SHP77 treated with DMSO at 0.1 percent for 48 hours (cell line): ENCODE data around the gene WAC.
"Not testable (repeated sequence)": the region's sequence is repeated elsewhere in the genome, so short reads cannot be mapped to it uniquely, and the experiment has no call there.

Experiments
- DNase-seq: peaks from one replicate; lab custom pipeline; 2025; lab: John Stamatoyannopoulos, UW

Gene WAC

GRCh38 chr10:28616514-28616913, 83.6 kb downstream of the WAC start:
- DNase-seq: no peak

GRCh38 chr10:28619455-28619854, 86.5 kb downstream of the WAC start:
- DNase-seq: no peak

GRCh38 chr10:28620251-28620650, 87.3 kb downstream of the WAC start:
- no peak for DNase-seq

DNA sequence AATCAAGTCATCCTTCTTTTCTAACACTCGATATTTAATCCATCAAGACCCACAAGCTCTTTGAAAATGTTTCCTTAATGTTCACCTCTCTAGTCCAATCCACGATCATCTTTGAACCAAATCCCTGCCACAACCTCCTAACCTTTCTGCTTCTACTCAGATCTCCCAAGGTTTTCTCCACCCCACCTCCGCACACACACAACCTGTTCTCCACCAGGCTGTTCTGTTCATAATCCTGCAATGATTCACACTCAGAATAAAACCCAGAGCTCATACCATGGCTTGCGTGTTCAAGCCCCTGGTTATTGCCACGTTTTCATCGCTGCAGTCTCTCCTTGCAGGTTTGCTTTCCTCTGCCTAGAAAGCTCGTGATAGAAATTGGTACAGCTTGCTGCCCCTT, 90.6 kb downstream of the WAC start:
- no peak for DNase-seq

DNA sequence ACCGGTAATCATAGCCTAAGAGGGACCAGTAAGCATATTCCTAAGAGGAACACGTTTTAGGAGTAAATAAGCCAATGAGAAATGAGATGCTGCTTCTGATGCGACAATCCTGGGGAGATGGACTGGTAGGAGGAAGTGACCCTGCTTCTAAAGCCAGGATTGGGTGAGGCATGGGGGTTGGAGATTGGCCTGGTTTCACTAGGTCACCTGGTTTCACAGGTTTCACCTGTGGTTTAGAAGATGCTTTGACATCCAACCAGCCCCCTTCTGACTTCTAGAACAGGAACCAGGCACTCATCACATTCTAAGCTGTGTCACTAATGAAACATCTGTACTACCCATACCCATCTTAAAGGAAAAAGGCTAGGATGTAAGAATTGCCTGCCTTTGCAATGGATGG, 91.4 kb downstream of the WAC start:
- no peak for DNase-seq

- no peak for DNase-seq
Observed at GRCh38 chr10:28627102-28627501, 94.2 kb downstream of the WAC start.

- DNase-seq: peak; percentile 21
Observed at GRCh38 chr10:28628184-28628893, 95.4 kb downstream of the WAC start.

DNA sequence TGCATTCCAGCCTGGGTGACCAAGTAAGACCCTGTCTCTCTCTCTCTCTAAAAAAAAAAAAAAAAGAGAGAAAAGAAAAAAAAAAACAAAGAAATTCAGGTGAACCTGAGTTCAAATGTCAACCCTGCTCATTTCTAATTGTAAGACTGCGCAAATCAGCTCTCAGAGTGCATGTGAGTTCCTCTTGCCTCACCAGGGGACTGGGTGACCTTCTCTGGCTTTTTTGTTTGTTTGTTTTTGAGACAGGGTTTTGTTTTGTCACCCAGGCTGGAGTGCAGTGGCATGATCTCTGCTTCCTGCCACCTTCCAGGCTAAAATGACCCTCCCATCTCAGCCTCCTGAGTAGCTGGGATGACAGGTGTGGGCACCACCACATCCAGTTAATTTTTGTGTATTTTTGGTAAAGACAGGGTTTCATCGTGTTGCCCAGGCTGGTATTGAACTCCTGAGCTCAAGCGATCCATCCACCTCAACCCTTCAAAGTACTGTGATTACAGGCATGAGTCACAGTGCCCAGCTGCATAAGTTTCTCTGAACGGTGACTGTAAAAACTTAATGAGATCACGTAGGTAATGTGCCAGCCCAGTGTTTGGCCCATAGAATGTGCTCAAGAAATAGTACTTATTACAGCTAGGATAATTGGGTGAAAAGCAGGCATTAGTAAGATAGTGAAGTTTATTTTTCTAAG, 99.1 kb downstream of the WAC start:
- DNase-seq: no peak

GRCh38 chr10:28632584-28632945, 99.6 kb downstream of the WAC start:
- DNase-seq: no peak

DNA sequence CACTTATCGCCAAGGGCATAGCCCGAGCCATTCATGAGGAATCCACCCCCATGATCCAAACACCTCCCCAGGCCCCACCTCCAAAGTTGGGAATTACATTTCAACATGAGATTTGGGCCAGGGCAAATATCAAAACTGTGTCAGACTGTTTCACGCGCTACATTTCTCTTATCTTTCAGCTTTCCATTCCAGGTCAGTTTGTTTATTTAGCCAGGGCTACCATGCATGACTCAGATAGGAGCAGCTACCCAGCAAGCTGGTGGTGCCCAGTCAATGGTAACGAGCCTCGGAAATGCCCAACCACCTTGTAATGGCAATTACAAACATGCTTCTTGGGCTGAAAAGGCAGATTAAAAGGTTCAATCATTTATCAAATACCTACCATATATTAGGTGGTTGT, 100.8 kb downstream of the WAC start:
- no peak for DNase-seq

GRCh38 chr10:28637346-28637745, 104.4 kb downstream of the WAC start:
- DNase-seq: no peak

- DNase-seq: no peak
Observed at GRCh38 chr10:28638392-28638791, 105.5 kb downstream of the WAC start.

DNA sequence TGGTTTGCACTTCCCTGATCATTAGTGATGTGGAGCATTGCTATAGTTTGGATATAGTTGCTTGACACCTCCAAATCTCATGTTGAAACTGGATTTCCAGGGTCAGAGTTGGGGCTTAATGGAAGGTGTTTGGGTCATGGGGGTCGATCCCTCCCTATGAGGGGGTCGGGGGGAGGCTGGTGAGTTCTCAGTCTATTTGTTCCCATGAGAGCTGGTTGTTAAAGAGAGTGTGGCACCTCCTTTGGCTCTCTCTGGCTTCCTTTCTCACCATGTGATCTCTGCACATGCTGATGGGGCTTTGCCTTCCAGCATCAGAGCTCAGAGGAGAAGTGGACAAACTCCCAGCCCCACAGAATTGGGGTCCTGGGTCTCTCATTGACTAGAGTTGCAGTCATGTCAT, 107.6 kb downstream of the WAC start:
- DNase-seq: no peak

GRCh38 chr10:28644647-28645046, 111.7 kb downstream of the WAC start:
- DNase-seq: no peak

- no peak for DNase-seq
Observed at GRCh38 chr10:28652106-28652505, 119.2 kb downstream of the WAC start.

GRCh38 chr10:28652703-28653102, 119.8 kb downstream of the WAC start:
- no peak for DNase-seq

GRCh38 chr10:28658824-28659223, 125.9 kb downstream of the WAC start:
- not testable (repeated sequence) for DNase-seq

DNA sequence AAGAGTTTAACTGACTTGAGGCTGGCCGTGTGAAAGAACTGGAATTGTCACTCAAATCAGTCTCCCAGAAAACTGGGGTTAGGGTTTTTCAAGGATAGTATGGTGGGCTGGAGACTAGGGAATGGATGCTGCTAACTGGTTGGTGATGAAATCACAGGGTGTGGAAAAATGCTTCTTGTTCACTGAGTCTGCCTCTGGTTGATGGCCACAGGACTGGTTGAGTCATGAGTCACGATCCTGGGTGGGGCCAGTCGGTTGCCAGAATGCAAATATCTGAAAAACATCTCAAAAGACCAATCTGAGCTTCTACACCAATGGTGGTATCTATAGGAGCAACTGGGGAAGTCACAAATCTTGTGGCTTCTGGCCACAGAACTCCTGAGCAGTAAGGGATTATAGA, 128.1 kb downstream of the WAC start:
- no peak for DNase-seq

- peak; percentile 34 for DNase-seq
Observed at GRCh38 chr10:28663576-28664368, 130.9 kb downstream of the WAC start.

GRCh38 chr10:28664369-28664740, 131.4 kb downstream of the WAC start:
- no peak for DNase-seq

- DNase-seq: no peak
Observed at GRCh38 chr10:28666751-28667467, 134.0 kb downstream of the WAC start.
